ENCODE results near the gene ZNF771. TPM values are rescaled to one million over a fixed set of nuclear protein-coding genes. Genes with fewer than 3 reads are reported as not detected.

Gene ZNF771
- total and polyA plus RNA-seq, 9 of the 15 experiments (the other 6 are each of a cell fraction or from before 2014, with no cell fraction given), result 1.5 to 12.6 (median 4.4) TPM

DNA sequence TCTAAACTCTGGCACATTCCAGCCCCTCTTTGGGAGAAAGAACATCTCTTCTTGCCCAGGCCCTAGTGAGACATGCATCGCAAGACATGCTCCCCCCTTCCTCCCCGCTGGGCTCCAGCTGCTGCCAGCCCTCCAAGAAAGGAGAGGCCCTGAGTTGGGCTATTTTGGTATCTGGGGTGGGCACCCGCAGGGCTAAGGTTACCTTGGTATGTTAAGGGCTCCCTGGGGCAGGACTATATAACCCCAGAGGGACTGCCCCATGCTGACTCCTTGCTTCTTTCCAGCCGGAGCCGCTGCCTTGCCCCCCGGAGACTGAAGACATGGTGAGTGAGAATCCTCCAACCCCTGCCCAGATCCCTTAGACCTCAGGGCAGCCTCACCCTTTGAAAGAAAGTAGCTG, 32.9 kb upstream of the ZNF771 start, which contains the start of gene MYL11:
Gene MYL11, plus strand, starts transcription at position 265 of the 400 bp plus-strand sequence. Its CDS starts 56 bp downstream, at position 321.
- intact Hi-C loops (cut with micrococcal nuclease), result loop anchor here (5.0 to 10.0 kb wide), 2 partner anchors 33 to 310 kb away; partner anchors contain the start of genes ALDOA and ZNF771
- Histone ChIP-seq H3K9me3 (replicated peaks; ENCODE audit: control insufficient read depth, insufficient read depth, low read depth, low read length) (no peaks in the 10 kb centered on the region), H3K4me1 (replicated peaks in 1 of 2; ENCODE audit: control insufficient read depth in 2 of 2, insufficient read depth in 2 of 2, low read length in 2 of 2) (peaks cover 32 to 59% of the 10 kb centered on the region in 2 experiments), H3K9me1 (ENCODE audit: control insufficient read depth, insufficient read depth, low read length) (no peaks in the 10 kb centered on the region), H3K9ac (ENCODE audit: insufficient read depth in 1 of 2, low read depth in 2 of 2, low read length in 2 of 2) (peak within 1 kb of the TSS in 1 of 2 experiments; percentile 38; a peak in 2 of 4 replicates), H2AFZ (ENCODE audit: low read depth, low read length) (no peak within 1 kb of the TSS), H3K79me2 (ENCODE audit: control insufficient read depth, insufficient read depth, low read length) (peaks cover 13% of the 10 kb centered on the region), H4K20me1 (replicated peaks; ENCODE audit: control insufficient read depth, insufficient read depth, low read length) (no peaks in the 10 kb centered on the region; the same call in 1 of the 2 replicates), H3K36me3 (ENCODE audit: control insufficient read depth, insufficient read depth, low read length) (no peaks in the 10 kb centered on the region), H3K4me3 (no peak within 1 kb of the TSS), H3K27me3 (ENCODE audit: control insufficient read depth in 2 of 2, insufficient read depth in 2 of 2, low read length in 2 of 2) (no peaks in the 10 kb centered on the region), H3K4me2 (ENCODE audit: insufficient read depth, low read length) (no peak within 1 kb of the TSS), H3K27ac (ENCODE audit: extremely low read depth, low read depth, low read length) (no peak within 1 kb of the TSS)
- ATAC-seq (no peak), FAIRE-seq (no peak), DNase-seq (ENCODE audit: extremely low read depth in 1 of 4, low spot score in 3 of 4) (no peak)
- POLR2A ChIA-PET, result no interaction called here
- in situ Hi-C loops (cut with MboI), result loop anchor here (25.0 kb wide), 1 partner anchor 912 kb away; the partner anchor contains the start of genes BOLA2, SLX1B and SULT1A4
- no TSS peak for BruUV-seq (replicated peaks)
- 85% methylated on average over 6 of the region's 6 CpGs for WGBS (ENCODE audit: insufficient coverage, low coverage, missing lambda C conversion rate)
- TF ChIP-seq CBFB (CRISPR knock-in tag; IDR thresholded peaks at IDR 0.05) (no peak), RBM17 (IDR thresholded peaks at IDR 0.05; ENCODE audit: borderline replicate concordance, low read depth, low read length) (no peak), ADNP (tag; IDR thresholded peaks at IDR 0.05) (no peak), ZNF436 (CRISPR knock-in tag; IDR thresholded peaks at IDR 0.05) (no peak), GMEB1 (CRISPR knock-in tag; IDR thresholded peaks at IDR 0.05) (no peak), MEF2A (IDR thresholded peaks at IDR 0.05; ENCODE audit: control insufficient read depth, low read depth, low read length) (no peak), ZNF76 (CRISPR knock-in tag; IDR thresholded peaks at IDR 0.05; ENCODE audit: borderline replicate concordance) (no peak), NFE2L1 (tag; IDR thresholded peaks at IDR 0.05; ENCODE audit: borderline replicate concordance, low read depth) (no peak), PHF8 (IDR thresholded peaks at IDR 0.05; ENCODE audit: borderline replicate concordance, low read length) (no peak), POLR2A (conservative IDR thresholded peaks at IDR 0.05) (no peak)
- TF ChIP-seq, protein P1, sequence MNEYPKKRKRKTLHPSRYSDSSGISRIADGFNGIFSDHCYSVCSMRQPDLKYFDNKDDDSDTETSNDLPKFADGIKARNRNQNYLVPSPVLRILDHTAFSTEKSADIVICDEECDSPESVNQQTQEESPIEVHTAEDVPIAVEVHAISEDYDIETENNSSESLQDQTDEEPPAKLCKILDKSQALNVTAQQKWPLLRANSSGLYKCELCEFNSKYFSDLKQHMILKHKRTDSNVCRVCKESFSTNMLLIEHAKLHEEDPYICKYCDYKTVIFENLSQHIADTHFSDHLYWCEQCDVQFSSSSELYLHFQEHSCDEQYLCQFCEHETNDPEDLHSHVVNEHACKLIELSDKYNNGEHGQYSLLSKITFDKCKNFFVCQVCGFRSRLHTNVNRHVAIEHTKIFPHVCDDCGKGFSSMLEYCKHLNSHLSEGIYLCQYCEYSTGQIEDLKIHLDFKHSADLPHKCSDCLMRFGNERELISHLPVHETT (CRISPR knock-in tag; conservative IDR thresholded peaks at IDR 0.05 in 1 of 2, IDR thresholded peaks at IDR 0.05 in 1 of 2), result no peak
- CTCF ChIA-PET (ENCODE audit: low intra/inter-chr PET ratio), result no interaction called here

Data from K562 (cell line).